Colon (tissue), 2 donors: ENCODE measurements around the gene BRIP1.
"Not testable (repeated sequence)": the region's sequence is repeated elsewhere in the genome, so short reads cannot be mapped to it uniquely, and the experiment has no call there.

Experiments
- FAIRE-seq: peaks from 2 replicates; lab custom pipeline; 2012; peaks lifted over from hg19 to GRCh38; lab: Jason Lieb, UNC
- donor health status: control.
- donor health status: control.

The BRIP1 gene

GRCh38 chr17:61728297-61728836 lies 135.0 kb downstream of the BRIP1 start:
- FAIRE-seq, result no peak

GRCh38 chr17:61727798-61728197 lies 135.5 kb downstream of the BRIP1 start:
- not testable (repeated sequence) for FAIRE-seq

DNA sequence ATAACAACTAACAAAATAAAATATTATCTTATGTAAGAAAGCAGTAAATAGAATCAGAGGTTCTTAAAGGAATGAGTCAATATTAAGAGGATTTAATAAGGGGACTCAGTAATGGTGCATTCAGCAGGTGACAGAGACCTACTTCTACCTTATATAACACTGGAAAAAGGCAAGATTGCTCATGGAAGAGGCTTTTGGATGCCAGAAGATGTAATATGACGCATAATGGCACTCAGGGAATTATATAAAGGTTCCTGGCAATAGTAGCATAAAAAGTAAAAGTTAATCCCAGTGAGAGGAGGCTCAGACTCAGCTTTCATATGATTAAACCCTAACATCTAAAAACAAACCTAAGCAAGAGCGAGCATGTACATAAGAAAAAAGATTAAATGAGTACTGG lies 136.4 kb downstream of the BRIP1 start:
- no peak for FAIRE-seq

DNA sequence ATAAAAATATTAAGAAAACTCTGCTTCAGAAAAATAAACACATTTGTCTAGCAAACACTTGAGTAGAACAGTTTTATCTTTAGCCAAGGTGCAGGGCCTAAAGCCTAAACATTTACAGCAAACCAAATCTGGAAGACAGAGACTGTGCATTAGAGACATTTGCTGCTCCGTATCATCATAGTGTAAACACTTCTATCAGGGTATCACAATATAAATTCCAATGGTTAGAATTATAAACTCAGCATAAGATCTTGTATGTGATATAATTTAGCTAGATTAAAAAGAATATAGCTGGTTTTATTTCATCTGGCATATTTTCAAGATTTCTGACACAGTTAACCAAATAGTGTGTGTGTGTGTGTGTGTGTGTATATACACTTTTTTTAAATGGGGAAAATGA lies 138.6 kb downstream of the BRIP1 start:
- FAIRE-seq, result no peak

DNA sequence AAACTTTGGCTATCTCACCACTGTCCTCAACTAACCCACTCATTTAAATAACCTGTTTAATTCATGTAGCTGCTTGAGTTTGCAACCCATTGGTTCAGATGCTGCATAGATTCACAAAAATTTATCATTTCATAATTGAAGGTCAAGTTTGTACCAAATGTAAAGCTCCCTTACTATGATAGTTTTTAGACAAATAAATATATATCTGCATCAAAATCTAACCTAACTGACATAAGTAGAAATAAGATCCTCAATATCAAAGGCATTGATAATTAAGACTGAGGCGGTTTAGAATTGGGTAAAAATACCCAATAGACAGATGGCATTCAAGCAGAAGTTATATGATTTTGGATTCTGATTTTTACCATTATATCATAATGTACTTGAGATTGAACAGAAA lies 139.4 kb downstream of the BRIP1 start:
- FAIRE-seq, result no peak

- FAIRE-seq, result no peak
These were observed 140.1 kb downstream of the BRIP1 start for GRCh38 chr17:61723183-61723582.

GRCh38 chr17:61722398-61722797 lies 140.9 kb downstream of the BRIP1 start:
- no peak for FAIRE-seq

DNA sequence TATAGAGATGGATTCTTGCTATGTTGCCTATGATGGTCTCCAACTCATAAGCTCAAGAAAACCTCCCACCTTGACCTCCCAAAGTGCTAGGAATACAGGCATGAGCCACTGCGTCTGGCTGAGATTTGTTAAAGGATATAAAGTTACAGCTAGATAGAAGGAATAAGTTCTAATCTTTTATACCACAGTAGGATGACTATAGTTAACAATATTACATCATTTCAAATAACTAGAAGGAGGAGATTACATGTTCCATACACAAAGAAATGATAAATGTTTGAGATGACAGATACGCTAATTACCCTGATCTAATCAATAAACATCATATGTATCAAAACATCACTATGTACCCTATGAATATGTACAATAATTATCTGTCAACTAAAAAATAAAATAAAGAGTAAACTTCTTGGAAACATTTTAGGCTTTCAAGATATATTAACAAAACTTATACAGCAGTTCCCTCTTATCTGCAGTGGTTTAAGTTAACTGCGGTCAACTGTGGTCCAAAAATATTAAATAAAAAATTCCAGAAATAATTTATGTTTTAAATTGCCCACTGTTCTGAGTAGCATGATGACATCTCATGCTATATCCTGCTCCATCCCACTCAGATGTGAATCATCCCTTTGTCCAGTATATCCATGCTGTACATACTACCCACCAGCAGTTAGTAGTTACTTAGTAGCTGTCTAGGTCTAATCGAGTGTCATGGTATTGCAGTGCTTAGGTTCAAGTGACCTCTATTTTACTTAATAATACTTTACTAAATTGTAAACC lies 143.1 kb downstream of the BRIP1 start:
- FAIRE-seq, result peak; percentile 31

DNA sequence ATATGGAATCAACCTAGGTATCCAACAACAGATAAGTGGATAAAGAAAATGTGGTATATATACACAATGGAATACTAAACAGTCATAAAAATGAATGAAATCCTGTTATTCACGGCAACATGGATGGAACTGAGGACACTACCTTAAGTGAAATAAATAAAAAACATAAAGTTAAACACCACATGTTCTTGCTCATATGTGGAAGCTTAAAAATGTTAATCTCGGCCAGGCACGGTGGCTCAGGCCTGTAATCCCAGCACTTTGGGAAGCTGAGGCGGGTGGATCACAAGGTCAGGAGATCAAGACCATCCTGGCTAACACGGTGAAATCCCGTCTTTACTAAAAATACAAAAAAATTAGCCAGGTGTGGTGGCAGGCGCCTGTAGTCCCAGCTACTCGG lies 144.1 kb downstream of the BRIP1 start:
- FAIRE-seq, result not testable (repeated sequence)

- no peak for FAIRE-seq
These were observed 145.3 kb downstream of the BRIP1 start for GRCh38 chr17:61718022-61718421.

- no peak for FAIRE-seq
These were observed 146.0 kb downstream of the BRIP1 start for GRCh38 chr17:61717352-61717751.

GRCh38 chr17:61716225-61716829 lies 147.0 kb downstream of the BRIP1 start:
- FAIRE-seq, result no peak

DNA sequence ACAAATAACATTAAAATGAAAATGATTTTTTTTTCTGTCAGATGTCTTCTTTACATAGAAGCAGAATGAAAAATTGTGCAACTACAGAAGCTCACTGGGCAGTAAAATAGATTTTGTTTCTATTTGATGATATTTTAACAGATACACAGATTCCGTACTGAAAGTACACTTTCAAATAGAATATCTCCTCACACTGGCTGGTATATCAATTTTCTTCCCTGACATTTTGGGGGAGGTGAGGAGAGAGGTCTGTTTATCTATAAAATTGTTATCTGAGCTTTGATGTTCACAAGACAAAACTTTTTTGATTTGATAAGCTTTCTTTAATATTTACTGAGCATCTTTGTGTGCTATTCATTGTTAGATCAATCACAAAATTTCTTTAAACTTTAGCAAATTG lies 148.0 kb downstream of the BRIP1 start:
- FAIRE-seq, result no peak

DNA sequence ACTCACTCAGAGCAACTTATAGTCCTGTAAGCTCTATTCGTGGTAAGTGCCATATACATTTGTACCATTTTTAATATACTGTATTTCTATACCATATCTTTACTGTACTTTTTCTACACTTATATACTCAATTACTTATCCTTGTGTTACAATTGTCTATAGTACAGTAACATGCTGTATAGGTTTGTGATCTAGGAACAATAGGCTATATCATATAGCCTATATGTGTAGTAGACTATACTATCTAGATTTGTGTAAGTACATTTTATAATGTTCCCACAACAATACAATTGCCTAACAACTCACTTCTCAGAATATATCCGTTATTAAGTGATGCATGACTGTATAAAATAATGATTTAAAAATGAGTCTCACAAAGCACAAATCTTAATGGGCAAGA lies 149.0 kb downstream of the BRIP1 start:
- FAIRE-seq, result no peak

DNA sequence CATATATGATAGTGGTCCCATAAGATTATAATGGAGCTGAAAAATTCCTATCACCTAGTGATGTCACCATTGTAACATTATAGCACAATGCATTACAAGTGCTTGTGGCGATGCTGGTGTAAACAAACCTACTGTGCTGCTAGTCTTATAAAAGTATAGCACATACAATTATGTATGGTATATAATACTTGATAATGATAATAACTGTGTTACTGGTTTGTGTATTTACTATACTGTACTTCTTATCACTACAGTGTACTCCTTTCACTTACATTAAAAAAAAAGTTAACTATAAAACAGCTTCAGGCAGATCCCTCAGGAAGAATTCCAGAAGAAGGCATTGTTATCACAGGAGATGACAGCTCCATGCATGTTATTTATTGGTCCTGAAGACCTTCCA lies 150.3 kb downstream of the BRIP1 start:
- no peak for FAIRE-seq

GRCh38 chr17:61710546-61710945 lies 152.8 kb downstream of the BRIP1 start:
- FAIRE-seq, result no peak

- FAIRE-seq, result no peak
These were observed 153.8 kb downstream of the BRIP1 start for GRCh38 chr17:61709567-61709966.

DNA sequence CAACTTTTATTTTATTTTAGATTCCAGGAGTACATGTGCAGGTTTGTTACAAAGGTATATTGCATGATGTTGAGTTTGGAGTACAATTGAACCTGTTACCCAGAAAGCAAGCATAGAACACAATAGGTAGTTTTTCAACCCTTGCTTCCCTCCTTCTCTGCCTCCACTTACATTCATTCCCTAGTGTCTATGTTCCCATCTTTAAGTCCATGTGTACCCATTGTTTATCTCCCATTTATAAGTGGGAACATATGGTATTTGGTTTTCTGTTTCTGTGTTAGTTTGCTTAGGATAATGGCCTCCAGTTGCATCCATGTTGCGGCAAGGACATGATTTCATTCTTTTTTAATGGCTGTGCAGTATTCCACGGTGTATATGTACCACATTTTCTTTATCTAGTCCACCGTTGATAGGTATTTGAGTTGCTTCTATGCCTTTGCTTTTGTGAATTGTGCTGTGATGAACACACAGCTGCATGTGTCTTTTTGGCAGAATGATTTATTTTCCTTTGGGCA lies 158.3 kb downstream of the BRIP1 start:
- no peak for FAIRE-seq

DNA sequence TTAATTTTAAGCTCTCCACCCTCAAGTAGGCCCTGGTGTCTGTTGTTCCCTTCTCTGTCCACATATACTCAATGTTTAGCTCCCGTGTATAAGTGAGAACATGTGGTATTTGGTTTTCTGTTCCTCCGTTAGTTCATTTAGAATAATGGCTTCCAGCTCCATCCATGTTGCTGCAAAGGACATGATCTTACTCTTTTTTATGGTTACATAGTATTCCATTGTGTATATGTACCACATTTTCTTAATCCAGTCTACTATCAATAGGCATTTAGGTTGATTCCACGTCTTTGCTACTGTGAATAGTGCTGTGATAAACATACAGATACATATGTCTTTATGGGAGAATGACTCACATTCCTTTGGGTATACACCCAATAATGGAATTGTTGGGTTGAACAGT lies 160.9 kb downstream of the BRIP1 start:
- no peak for FAIRE-seq

DNA sequence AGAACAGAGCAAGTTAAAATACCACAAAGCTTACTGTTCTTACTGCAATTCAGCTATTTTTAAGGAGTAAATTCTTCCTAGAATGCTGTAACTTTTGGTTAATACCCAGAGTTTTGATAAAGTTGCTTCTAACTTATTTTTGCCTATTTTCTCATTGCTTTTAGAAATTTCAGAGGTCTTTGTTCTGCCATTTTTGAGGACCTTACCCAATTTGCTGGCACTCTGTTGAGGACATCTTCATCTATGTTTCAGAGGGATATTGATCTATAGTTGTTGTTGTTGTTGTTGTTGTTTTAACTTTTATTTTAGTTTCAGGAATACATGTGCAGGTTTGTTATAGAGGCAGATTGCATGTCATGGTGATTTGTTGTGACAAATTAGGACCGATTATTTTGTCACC lies 161.3 kb downstream of the BRIP1 start:
- no peak for FAIRE-seq

DNA sequence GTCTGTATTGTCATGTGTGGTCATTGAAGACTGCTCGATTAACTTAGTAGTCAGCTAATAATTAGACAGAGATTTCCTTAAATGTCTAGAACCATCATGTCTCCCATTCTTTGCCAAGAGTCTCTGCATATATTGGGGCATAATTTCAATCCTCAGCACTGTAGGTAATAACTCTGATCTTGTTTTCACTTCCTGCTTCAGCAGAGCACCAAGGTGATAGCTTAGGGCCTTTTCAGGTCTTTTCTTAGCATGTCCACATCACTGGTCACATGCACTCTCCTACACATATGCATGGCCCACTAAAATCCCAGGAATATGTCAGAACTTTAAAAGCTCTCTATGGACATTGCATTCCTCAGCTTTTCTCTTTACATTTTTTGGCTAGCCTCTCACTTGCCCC lies 162.0 kb downstream of the BRIP1 start:
- no peak for FAIRE-seq

DNA sequence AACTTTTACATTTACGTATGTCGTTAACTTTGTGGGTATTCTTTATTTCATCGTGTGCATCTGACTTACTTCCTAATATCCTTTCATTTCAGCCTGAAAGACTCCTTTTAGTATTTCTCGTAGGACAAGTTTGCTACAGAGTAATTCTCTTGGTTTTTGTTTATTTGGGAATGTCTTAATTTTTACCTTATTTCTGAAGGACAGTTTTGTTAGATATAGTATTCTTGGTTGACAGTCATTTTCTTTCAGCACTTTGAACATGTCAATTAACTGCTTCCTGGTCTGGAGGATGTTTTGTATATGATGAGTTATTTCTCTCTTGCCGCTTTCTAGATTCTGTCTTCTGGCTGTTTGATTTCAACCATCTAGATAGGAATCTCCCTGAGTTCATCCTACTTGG lies 163.1 kb downstream of the BRIP1 start:
- FAIRE-seq, result no peak

GRCh38 chr17:61699694-61700093 lies 163.6 kb downstream of the BRIP1 start:
- FAIRE-seq, result no peak

DNA sequence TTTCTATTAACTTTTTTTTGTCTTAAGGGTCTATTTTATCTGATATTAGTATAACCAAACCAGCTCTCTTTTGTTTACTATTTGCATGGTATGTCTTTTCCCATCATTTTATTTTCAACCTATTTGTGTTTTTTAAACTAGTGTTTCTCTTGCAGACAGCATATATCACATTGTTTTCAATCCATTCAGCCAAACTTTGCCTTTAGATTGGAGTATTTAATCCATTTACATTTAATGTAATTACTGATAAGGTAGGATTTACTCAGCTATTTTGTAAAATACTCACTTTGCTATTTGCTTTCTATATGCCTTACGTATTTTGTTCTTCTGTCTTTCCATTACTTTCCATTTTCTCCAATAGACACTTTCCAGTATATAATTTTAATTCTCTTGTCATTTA lies 164.3 kb downstream of the BRIP1 start:
- FAIRE-seq, result no peak
